ENCODE data around the gene ATF7IP.
"Not testable (repeated sequence)": the region's sequence is repeated elsewhere in the genome, so short reads cannot be mapped to it uniquely, and the experiment has no call there.

ATF7IP gene

DNA sequence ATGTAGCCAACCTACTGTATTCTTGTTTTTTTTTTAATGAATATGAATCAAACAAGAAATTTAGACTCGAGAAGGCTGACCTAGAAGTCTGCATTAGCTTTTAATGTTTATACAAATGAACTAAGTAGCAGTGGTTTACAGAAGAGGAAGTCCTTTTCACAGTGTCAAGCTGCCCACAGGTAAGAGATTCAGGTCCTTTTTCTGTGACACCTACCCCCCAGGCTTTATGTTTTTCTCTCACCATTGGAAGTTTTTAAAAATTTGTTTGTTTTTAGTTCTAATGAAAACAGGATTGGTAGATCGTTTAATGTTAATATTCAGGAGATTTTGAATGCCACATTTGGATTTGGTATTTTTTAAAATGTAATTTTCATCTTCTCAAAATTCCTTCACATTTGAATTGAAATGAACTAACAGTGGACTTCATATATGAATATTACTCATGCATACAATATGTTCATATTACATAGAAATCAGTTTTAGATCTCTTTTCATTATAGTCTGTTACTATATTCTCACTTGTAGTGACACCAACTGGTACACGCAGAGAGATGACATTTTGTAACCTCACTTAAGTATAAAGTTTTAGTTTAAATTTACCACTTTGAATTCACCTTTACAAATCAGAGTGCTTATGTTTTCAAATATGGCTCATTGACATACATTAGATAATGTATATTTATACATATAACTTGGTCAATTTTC is 29.7 kb downstream of the ATF7IP start:
- DNase-seq (ENCODE audit: low read depth) = no peak
- TF ChIP-seq, protein P1, sequence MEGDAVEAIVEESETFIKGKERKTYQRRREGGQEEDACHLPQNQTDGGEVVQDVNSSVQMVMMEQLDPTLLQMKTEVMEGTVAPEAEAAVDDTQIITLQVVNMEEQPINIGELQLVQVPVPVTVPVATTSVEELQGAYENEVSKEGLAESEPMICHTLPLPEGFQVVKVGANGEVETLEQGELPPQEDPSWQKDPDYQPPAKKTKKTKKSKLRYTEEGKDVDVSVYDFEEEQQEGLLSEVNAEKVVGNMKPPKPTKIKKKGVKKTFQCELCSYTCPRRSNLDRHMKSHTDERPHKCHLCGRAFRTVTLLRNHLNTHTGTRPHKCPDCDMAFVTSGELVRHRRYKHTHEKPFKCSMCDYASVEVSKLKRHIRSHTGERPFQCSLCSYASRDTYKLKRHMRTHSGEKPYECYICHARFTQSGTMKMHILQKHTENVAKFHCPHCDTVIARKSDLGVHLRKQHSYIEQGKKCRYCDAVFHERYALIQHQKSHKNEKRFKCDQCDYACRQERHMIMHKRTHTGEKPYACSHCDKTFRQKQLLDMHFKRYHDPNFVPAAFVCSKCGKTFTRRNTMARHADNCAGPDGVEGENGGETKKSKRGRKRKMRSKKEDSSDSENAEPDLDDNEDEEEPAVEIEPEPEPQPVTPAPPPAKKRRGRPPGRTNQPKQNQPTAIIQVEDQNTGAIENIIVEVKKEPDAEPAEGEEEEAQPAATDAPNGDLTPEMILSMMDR (IDR thresholded peaks at IDR 0.05; ENCODE audit: control insufficient read depth, extremely low read depth, insufficient read depth) = no peak
- no peak overlapping the region for H3K4me3 ChIP-seq (ENCODE audit: low read depth, low read length)

DNA sequence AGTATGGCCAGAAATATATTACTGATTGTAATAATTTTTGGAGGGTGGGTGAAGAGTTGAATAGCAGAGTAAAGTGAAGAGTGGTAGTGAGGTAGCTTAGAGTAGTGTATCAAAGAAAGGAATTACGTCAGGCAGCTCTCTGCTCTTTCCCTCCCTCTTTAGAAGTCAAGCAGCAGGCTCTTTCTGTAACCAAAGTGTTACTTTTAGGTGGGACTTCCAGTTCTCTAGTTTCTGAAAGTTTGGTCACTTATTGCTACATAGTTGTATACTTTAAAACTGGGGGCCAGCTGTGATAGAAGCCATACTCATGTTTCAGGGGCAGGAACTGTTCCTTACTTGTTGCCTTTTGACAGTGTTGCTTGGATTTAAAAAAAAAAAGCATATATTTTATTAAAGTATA is 30.6 kb downstream of the ATF7IP start:
- DNase-seq (ENCODE audit: low read depth) = no peak
- no peak overlapping the region for H3K4me3 ChIP-seq (ENCODE audit: low read depth, low read length)
- TF ChIP-seq, protein P1 (IDR thresholded peaks at IDR 0.05; ENCODE audit: control insufficient read depth, extremely low read depth, insufficient read depth) = no peak

DNA sequence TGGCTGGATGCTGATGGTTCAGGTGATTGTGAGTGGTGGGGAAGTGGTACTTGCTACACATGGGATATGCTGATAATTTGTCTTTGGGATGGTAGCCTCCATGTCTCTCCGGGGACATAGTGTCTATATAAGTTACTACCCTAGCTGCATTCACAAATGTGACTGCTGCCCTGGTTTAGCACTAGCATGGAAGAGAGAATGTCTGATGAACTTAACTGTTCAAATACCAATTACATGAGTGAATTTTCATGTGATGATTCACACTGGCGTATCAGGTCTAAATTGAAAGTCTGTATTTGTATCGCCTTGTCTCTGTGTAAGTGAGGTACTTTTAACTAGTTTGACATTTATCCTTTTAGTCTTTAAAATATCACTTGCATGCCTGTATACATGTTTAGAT is 34.4 kb downstream of the ATF7IP start:
- H3K4me3 ChIP-seq (ENCODE audit: low read depth, low read length) = no peak overlapping the region
- DNase-seq (ENCODE audit: low read depth) = no peak
- TF ChIP-seq, protein P1 (IDR thresholded peaks at IDR 0.05; ENCODE audit: control insufficient read depth, extremely low read depth, insufficient read depth) = no peak

DNA sequence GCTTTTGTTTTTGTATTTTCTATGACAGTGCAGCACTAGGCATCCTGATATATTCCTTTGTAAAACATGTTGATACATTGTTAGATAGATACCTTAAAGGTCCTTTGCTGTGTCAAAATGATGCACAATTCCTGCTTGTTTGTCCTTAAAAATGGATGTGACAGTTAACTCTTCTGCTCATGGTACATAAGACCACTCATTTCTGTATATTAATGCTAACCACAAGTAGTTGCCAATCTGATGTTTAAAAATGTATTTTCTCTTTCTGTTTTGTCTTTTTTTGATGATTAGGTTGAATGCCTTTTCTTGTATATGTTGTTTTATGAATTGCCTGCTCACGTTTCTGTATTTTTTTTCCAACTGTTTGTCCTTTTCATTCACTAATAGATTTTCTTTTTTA is 35.1 kb downstream of the ATF7IP start:
- TF ChIP-seq, protein P1 (IDR thresholded peaks at IDR 0.05; ENCODE audit: control insufficient read depth, extremely low read depth, insufficient read depth) = no peak
- DNase-seq (ENCODE audit: low read depth) = no peak
- no peak overlapping the region for H3K4me3 ChIP-seq (ENCODE audit: low read depth, low read length)

DNA sequence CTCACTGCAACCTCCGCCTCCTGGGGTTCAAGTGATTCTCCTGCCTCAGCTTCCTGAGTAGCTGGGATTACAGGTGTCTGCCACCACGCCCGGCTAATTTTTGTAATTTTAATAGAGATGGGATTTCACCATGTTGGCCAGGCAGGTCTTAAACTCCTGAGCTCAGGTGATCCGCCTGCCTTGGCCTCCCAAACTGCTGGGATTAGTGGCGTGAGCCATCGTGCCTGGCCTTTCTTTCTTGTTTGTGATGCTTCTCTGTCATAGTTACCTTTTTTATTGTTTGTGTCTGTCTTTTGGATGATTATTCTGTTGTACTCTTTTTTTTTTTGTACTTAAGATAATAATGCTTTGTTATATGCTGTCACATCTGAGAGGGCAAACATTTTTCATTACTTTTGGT is 35.8 kb downstream of the ATF7IP start:
- not testable (repeated sequence) for DNase-seq (ENCODE audit: low read depth); H3K4me3 ChIP-seq (ENCODE audit: low read depth, low read length)

DNA sequence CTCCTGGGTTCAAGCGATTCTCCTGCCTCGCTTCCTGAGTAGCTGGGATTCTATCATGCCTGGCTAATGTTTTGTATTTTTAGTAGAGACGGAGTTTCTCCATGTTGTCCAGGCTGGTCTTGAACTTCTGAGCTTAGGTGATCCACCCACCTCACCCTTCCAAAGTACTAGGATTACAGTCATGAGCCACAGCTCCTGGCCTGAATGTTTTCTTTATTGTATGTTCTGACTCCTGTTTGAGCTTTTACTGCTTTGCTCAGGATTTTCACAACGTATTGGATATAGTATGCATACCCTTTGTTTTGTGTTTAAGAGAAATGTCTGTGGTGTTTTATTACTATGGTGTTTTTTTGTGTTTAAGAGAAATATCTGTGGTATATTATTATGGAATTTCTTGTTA is 37.2 kb downstream of the ATF7IP start:
- no peak overlapping the region for H3K4me3 ChIP-seq (ENCODE audit: low read depth, low read length)
- TF ChIP-seq, protein P1 (IDR thresholded peaks at IDR 0.05; ENCODE audit: control insufficient read depth, extremely low read depth, insufficient read depth) = no peak
- no peak for DNase-seq (ENCODE audit: low read depth)

DNA sequence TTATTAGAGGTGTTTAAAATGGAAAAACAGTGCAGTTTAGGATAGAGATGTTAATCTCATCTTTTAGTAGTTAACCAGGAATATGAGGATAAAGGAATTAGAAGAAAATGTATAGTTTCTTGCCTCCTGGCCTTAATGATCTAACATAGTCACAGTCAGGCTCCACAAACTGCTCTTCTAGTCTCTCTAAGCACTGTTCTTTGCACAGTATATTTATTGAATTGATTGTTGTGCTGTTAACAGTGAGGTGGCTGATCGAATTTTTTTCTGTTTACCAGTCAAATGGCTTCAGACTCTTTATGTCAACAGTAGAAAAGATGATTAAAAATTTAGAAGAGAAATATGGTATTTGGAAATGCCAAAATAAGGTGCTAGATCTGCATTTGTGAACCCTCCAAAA is 37.8 kb downstream of the ATF7IP start:
- H3K4me3 ChIP-seq (ENCODE audit: low read depth, low read length) = no peak overlapping the region
- TF ChIP-seq, protein P1 (IDR thresholded peaks at IDR 0.05; ENCODE audit: control insufficient read depth, extremely low read depth, insufficient read depth) = no peak
- DNase-seq (ENCODE audit: low read depth) = no peak

All from LNCaP clone FGC (cell line).